Astrocyte (in vitro differentiated cells and primary cell): ENCODE measurements around the gene INSIG2.

Experiments
- CTCF ChIP-seq: IDR thresholded peaks from 2 replicates; pipeline ENCODE4 v1.5.1; 2011; ENCODE audit warnings: low read depth, mild to moderate bottlenecking, inconsistent platforms, low read length, moderate library complexity; ENCODE audit not compliant: insufficient read depth
- EZH2 ChIP-seq: IDR thresholded peaks from 2 replicates; pipeline ENCODE4 v1.6.1; 2012; ENCODE audit warnings: mild to moderate bottlenecking, low read length, inconsistent platforms; ENCODE audit not compliant: insufficient read depth

GRCh38 chr2:118118479-118118878 is 30.2 kb downstream of the INSIG2 start:
- no peak for TF ChIP-seq CTCF
- TF ChIP-seq EZH2: no peak
